ENCODE results near the gene PRKCH.

The PRKCH gene

DNA sequence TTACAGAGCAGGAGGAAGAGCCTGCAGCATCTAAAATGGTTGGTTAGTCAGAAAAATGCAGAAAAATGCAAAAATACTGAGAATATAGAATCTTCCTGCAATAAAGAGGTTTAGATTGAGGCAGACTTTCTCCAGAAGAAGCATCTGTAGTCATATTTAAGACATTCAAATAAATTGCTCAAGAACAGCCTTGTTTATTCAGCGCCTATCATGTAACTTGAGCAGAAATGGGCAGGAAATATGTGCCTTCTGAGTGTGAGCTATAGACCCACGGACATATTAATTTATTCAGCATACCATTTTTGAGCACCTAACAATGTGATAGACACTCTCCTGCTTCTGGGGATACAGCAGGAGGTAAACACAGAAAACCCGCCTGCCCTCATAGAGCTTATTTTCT is 272.0 kb downstream of the PRKCH start:
- Histone ChIP-seq H3K9ac (ENCODE audit: low read depth, low read length, poor library complexity) (no peak overlapping the region), H2BK5ac (ENCODE audit: low read length) (no peak overlapping the region), H3K14ac (ENCODE audit: low read length) (no peak overlapping the region), H3K4me3 (ENCODE audit: low read length in 2 of 2) (no peak overlapping the region), H2BK12ac (ENCODE audit: low read length) (no peak overlapping the region), H2BK120ac (ENCODE audit: low read depth, low read length) (no peak overlapping the region), H3K4ac (ENCODE audit: low read length) (no peak overlapping the region), H3K9me3 (replicated peaks in 1 of 2; ENCODE audit: control insufficient read depth in 2 of 2, insufficient read depth in 1 of 2, low read depth in 1 of 2, low read length in 2 of 2) (no peaks in the 10 kb centered on the region), H2AK5ac (ENCODE audit: low read depth, low read length) (no peak overlapping the region), H3K18ac (ENCODE audit: low read length) (no peak overlapping the region), H3K4me1 (ENCODE audit: control insufficient read depth in 2 of 2, insufficient read depth in 1 of 2, low read depth in 1 of 2, low read length in 2 of 2) (peaks cover 0 to 8% of the 10 kb centered on the region in 2 donors), H3K27ac (replicated peaks; ENCODE audit: low read length) (no peak overlapping the region), H3K23ac (ENCODE audit: low read depth, low read length, poor library complexity) (no peak overlapping the region), H2AFZ (ENCODE audit: low read length) (no peak overlapping the region), H4K91ac (ENCODE audit: low read depth, low read length, poor library complexity) (no peak overlapping the region), H3K36me3 (replicated peaks in 1 of 2; ENCODE audit: control insufficient read depth in 2 of 2, insufficient read depth in 2 of 2, low read length in 2 of 2) (no peaks in the 10 kb centered on the region), H4K8ac (ENCODE audit: low read depth, low read length) (no peak overlapping the region), H2BK15ac (ENCODE audit: low read length) (no peak overlapping the region), H3K4me2 (ENCODE audit: insufficient read depth, low read length, poor library complexity, severe bottlenecking) (no peak overlapping the region), H3K79me1 (ENCODE audit: low read depth, low read length) (no peaks in the 10 kb centered on the region), H3K27me3 (ENCODE audit: control insufficient read depth in 3 of 3, insufficient read depth in 3 of 3, low read depth in 1 of 3, low read length in 3 of 3) (peaks cover 0 to 4% (median 2%) of the 10 kb centered on the region in 3 experiments)
- no peak for DNase-seq (ENCODE audit: low spot score)
- no CpG with 5 or more reads among the region's 3 CpGs for WGBS, 2 donors (ENCODE audit: extremely low coverage in 2 of 2, insufficient read length in 2 of 2, insufficient replicate concordance in 1 of 2)

DNA sequence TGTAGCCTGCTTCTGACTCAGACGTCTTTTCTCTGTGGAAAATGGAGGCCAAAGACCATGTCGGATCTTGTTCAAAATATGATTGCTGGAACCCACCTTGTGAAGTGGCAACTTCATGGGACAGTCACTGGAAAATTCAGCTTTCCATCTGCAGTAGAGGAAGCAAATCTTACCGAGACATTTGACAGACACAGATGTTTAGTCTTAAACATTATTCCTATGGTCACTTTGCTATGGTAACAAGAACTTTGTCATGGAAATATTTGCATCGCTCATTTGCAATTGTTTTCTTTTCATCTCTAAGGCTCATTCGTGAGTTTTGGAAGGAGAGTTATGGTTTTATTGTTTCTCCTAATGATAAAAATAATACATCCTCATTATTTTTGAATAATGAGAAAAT is 275.6 kb downstream of the PRKCH start:
- Histone ChIP-seq H3K4me2 (ENCODE audit: insufficient read depth, low read length, poor library complexity, severe bottlenecking) (no peak overlapping the region), H3K36me3 (replicated peaks in 1 of 2; ENCODE audit: control insufficient read depth in 2 of 2, insufficient read depth in 2 of 2, low read length in 2 of 2) (no peaks in the 10 kb centered on the region)

DNA sequence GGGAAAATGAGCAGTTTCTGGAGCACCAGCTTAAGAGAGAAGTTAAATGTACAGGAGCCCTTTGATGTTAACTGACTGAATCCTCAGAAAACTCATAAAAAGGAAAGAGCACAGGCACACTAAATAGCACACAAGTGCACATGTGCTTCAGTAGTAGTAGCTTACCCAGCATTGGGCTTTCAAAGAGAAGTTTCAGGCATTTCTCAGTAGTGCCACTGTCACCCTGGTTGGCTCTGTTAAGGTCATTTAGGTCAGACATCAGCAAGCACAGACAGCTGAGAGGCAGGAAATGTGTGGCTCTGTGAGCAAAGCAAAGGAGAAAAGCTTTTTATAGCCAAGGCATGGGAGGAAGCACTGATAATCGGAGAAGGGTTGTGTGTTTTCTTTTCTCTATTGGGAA is 277.6 kb downstream of the PRKCH start:
- no peaks in the 10 kb centered on the region for H3K36me3 ChIP-seq (replicated peaks in 1 of 2; ENCODE audit: control insufficient read depth in 2 of 2, insufficient read depth in 2 of 2, low read length in 2 of 2)
- no CpG with 5 or more reads among the region's 1 CpG for WGBS, 2 donors (ENCODE audit: extremely low coverage in 2 of 2, insufficient read length in 2 of 2, insufficient replicate concordance in 1 of 2)
- H3K4me1 ChIP-seq (ENCODE audit: control insufficient read depth in 2 of 2, insufficient read depth in 1 of 2, low read depth in 1 of 2, low read length in 2 of 2), result peaks cover 14 to 19% of the 10 kb centered on the region in 2 donors
- H3K9ac ChIP-seq (ENCODE audit: low read depth, low read length, poor library complexity), result no peak overlapping the region
- no peak overlapping the region for H3K23ac ChIP-seq (ENCODE audit: low read depth, low read length, poor library complexity)
- H4K91ac ChIP-seq (ENCODE audit: low read depth, low read length, poor library complexity), result no peak overlapping the region
- H3K14ac ChIP-seq (ENCODE audit: low read length), result no peak overlapping the region
- no peaks in the 10 kb centered on the region for H3K79me1 ChIP-seq (ENCODE audit: low read depth, low read length)
- no peak overlapping the region for H3K4me2 ChIP-seq (ENCODE audit: insufficient read depth, low read length, poor library complexity, severe bottlenecking)
- H3K27me3 ChIP-seq (ENCODE audit: control insufficient read depth in 3 of 3, insufficient read depth in 3 of 3, low read depth in 1 of 3, low read length in 3 of 3), result peaks cover 0 to 2% (median 0%) of the 10 kb centered on the region in 3 experiments
- no peak overlapping the region for H3K27ac ChIP-seq (replicated peaks; ENCODE audit: low read length)
- no peak overlapping the region for H3K18ac ChIP-seq (ENCODE audit: low read length)
- no peaks in the 10 kb centered on the region for H3K9me3 ChIP-seq (replicated peaks in 1 of 2; ENCODE audit: control insufficient read depth in 2 of 2, insufficient read depth in 1 of 2, low read depth in 1 of 2, low read length in 2 of 2)
- no peak overlapping the region for H2AK5ac ChIP-seq (ENCODE audit: low read depth, low read length)
- DNase-seq (ENCODE audit: low spot score), result no peak
- no peak overlapping the region for H3K4ac ChIP-seq (ENCODE audit: low read length)
- H2BK120ac ChIP-seq (ENCODE audit: low read depth, low read length), result no peak overlapping the region
- no peak overlapping the region for H2BK15ac ChIP-seq (ENCODE audit: low read length)
- H2BK12ac ChIP-seq (ENCODE audit: low read length), result no peak overlapping the region
- no peak overlapping the region for H4K8ac ChIP-seq (ENCODE audit: low read depth, low read length)
- H2BK5ac ChIP-seq (ENCODE audit: low read length), result no peak overlapping the region
- peak overlapping the region; percentile 51 for H2AFZ ChIP-seq (ENCODE audit: low read length)
- H3K4me3 ChIP-seq (ENCODE audit: low read length in 2 of 2), result no peak overlapping the region

More for the DNA sequence above, 275.6 kb downstream of the PRKCH start:
- Histone ChIP-seq H3K79me1 (ENCODE audit: low read depth, low read length) (no peaks in the 10 kb centered on the region), H3K4ac (ENCODE audit: low read length) (no peak overlapping the region), H4K8ac (ENCODE audit: low read depth, low read length) (no peak overlapping the region), H2BK120ac (ENCODE audit: low read depth, low read length) (no peak overlapping the region), H3K14ac (ENCODE audit: low read length) (no peak overlapping the region), H2BK5ac (ENCODE audit: low read length) (no peak overlapping the region), H3K4me1 (ENCODE audit: control insufficient read depth in 2 of 2, insufficient read depth in 1 of 2, low read depth in 1 of 2, low read length in 2 of 2) (peaks cover 8 to 9% of the 10 kb centered on the region in 2 donors), H3K23ac (ENCODE audit: low read depth, low read length, poor library complexity) (no peak overlapping the region), H3K27me3 (ENCODE audit: control insufficient read depth in 3 of 3, insufficient read depth in 3 of 3, low read depth in 1 of 3, low read length in 3 of 3) (peaks cover 0 to 2% (median 0%) of the 10 kb centered on the region in 3 experiments), H3K18ac (ENCODE audit: low read length) (no peak overlapping the region), H3K27ac (replicated peaks; ENCODE audit: low read length) (no peak overlapping the region), H3K9me3 (replicated peaks in 1 of 2; ENCODE audit: control insufficient read depth in 2 of 2, insufficient read depth in 1 of 2, low read depth in 1 of 2, low read length in 2 of 2) (no peaks in the 10 kb centered on the region), H2AFZ (ENCODE audit: low read length) (no peak overlapping the region), H4K91ac (ENCODE audit: low read depth, low read length, poor library complexity) (no peak overlapping the region), H3K9ac (ENCODE audit: low read depth, low read length, poor library complexity) (no peak overlapping the region), H2AK5ac (ENCODE audit: low read depth, low read length) (no peak overlapping the region), H3K4me3 (ENCODE audit: low read length in 2 of 2) (no peak overlapping the region), H2BK15ac (ENCODE audit: low read length) (no peak overlapping the region), H2BK12ac (ENCODE audit: low read length) (no peak overlapping the region)
- DNase-seq (ENCODE audit: low spot score), result no peak
- WGBS, 2 donors (ENCODE audit: extremely low coverage in 2 of 2, insufficient read length in 2 of 2, insufficient replicate concordance in 1 of 2), result no CpG with 5 or more reads among the region's 5 CpGs

DNA sequence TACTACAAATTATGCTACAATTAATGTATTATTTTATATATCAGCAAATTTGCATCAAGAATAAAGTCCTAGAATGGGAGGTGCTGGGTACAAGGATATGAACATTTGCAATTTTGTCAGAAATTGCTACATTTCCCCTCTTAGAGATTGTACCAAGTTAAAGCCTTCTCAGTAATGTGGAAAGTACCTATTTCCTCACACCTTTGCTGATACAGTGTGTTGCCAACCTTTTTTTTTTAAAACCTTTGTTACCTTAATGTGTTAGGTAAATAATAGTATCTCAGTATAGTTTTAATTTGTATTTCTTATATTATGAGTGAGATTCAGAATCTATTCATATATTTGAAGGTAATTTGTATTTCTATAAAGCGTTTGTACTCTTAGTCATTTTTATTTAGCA is 278.6 kb downstream of the PRKCH start:
- H2AFZ ChIP-seq (ENCODE audit: low read length), result no peak overlapping the region
- no peak overlapping the region for H2BK15ac ChIP-seq (ENCODE audit: low read length)
- H2AK5ac ChIP-seq (ENCODE audit: low read depth, low read length), result no peak overlapping the region
- no peak overlapping the region for H4K91ac ChIP-seq (ENCODE audit: low read depth, low read length, poor library complexity)
- H3K27ac ChIP-seq (replicated peaks; ENCODE audit: low read length), result no peak overlapping the region
- no peak overlapping the region for H3K18ac ChIP-seq (ENCODE audit: low read length)
- no peak overlapping the region for H3K9ac ChIP-seq (ENCODE audit: low read depth, low read length, poor library complexity)
- no peaks in the 10 kb centered on the region for H3K36me3 ChIP-seq (replicated peaks in 1 of 2; ENCODE audit: control insufficient read depth in 2 of 2, insufficient read depth in 2 of 2, low read length in 2 of 2)
- DNase-seq (ENCODE audit: low spot score), result no peak
- H3K4me3 ChIP-seq (ENCODE audit: low read length in 2 of 2), result no peak overlapping the region
- WGBS, 2 donors (ENCODE audit: extremely low coverage in 2 of 2, insufficient read length in 2 of 2, insufficient replicate concordance in 1 of 2), result no CpG with 5 or more reads among the region's 1 CpG
- H2BK12ac ChIP-seq (ENCODE audit: low read length), result no peak overlapping the region
- H4K8ac ChIP-seq (ENCODE audit: low read depth, low read length), result no peak overlapping the region
- H3K14ac ChIP-seq (ENCODE audit: low read length), result no peak overlapping the region
- H3K23ac ChIP-seq (ENCODE audit: low read depth, low read length, poor library complexity), result no peak overlapping the region
- H3K4ac ChIP-seq (ENCODE audit: low read length), result no peak overlapping the region
- H2BK120ac ChIP-seq (ENCODE audit: low read depth, low read length), result no peak overlapping the region
- H3K9me3 ChIP-seq (replicated peaks in 1 of 2; ENCODE audit: control insufficient read depth in 2 of 2, insufficient read depth in 1 of 2, low read depth in 1 of 2, low read length in 2 of 2), result no peaks in the 10 kb centered on the region
- peaks cover 0 to 2% (median 0%) of the 10 kb centered on the region in 3 experiments for H3K27me3 ChIP-seq (ENCODE audit: control insufficient read depth in 3 of 3, insufficient read depth in 3 of 3, low read depth in 1 of 3, low read length in 3 of 3)
- peaks cover 14 to 19% of the 10 kb centered on the region in 2 donors for H3K4me1 ChIP-seq (ENCODE audit: control insufficient read depth in 2 of 2, insufficient read depth in 1 of 2, low read depth in 1 of 2, low read length in 2 of 2)
- no peak overlapping the region for H3K4me2 ChIP-seq (ENCODE audit: insufficient read depth, low read length, poor library complexity, severe bottlenecking)
- no peak overlapping the region for H2BK5ac ChIP-seq (ENCODE audit: low read length)
- H3K79me1 ChIP-seq (ENCODE audit: low read depth, low read length), result no peaks in the 10 kb centered on the region

All from neuronal stem cell (in vitro differentiated cells).